Adrenal gland (tissue), 12 donors: Measurements from ENCODE around the gene ASNSD1. TPM values are rescaled to one million over a fixed set of nuclear protein-coding genes. Genes with fewer than 3 reads are reported as not detected.
"Not testable (repeated sequence)": the region's sequence is repeated elsewhere in the genome, so short reads cannot be mapped to it uniquely, and the experiment has no call there.

ENCODE experiments used
- DNase-seq, 7 donors: peaks; one replicate each; pipeline ENCODE4 v3.0.0-alpha.2; 2019 to 2020
- H3K27ac ChIP-seq, 5 donors: fragments of 200-600 bp; sonication (generic) in 4 of 5; 1 replicate in 3 of 5; 2 replicates in 2 of 5; pipeline versions ENCODE4 v1.5.1 to v1.8.0; 2016 to 2020; ENCODE audit warnings: mild to moderate bottlenecking in 1 of 5
- H3K27me3 ChIP-seq: fragments of 200-600 bp; 2 replicates; pipeline ENCODE4 v1.8.0; 2021
- H3K36me3 ChIP-seq, 2 donors: fragments of 200-600 bp; replicated peaks in 1 of 2; 1 replicate in 1 of 2; 2 replicates in 1 of 2; pipeline versions ENCODE4 v1.5.1 to v1.8.0; 2018 to 2022
- H3K4me1 ChIP-seq, 2 donors: fragments of 200-600 bp; replicated peaks in 1 of 2; 1 replicate in 1 of 2; 2 replicates in 1 of 2; pipeline versions ENCODE4 v1.5.1 to v1.8.0; 2018 to 2021
- H3K4me3 ChIP-seq, 4 donors: fragments of 200-600 bp; sonication (generic) in 3 of 4; one replicate each; pipeline ENCODE4 v1.5.1; 2016 to 2018
- H3K9me3 ChIP-seq, 3 donors: fragments of 200-600 bp; sonication (generic) in 1 of 3; replicated peaks in 1 of 3; 1 replicate in 2 of 3; 2 replicates in 1 of 3; pipeline versions ENCODE4 v1.5.1 to v1.8.0; 2016 to 2021
- POLR2A ChIP-seq, 2 donors: fragments of 450-650 bp; IDR thresholded peaks; one replicate each; pipeline ENCODE4 v1.6.1; 2017; ENCODE audit warnings: antibody characterized with exemption in 2 of 2, mild to moderate bottlenecking in 2 of 2, moderate library complexity in 1 of 2
- WGBS, 4 donors: extraction: QIAGEN DNeasy Blood & Tissue Kit in 2 of 4; methylation state at CpG; one replicate each; pipeline versions ENCODE4 v1.1.5 to v1.1.7; 2013 to 2017; 5-methylcytosine and 5-hydroxymethylcytosine counted together
- intact Hi-C, 2 donors: fragments of 100-400 bp; cut with DNase I; formaldehyde crosslinking; loops; one replicate each; pipeline versions ENCODE4 v1.14.1 to v1.15.0; 2022 to 2023
- polyA plus RNA-seq, 3 donors: library from polyadenylated mRNA; stranded (reverse); fragments of 200-250 nt in 2 of 3; fragments of 350-450 nt in 1 of 3; fragmentation: Illumina TruSeq in 1 of 3; extraction: RNeasy Lipid Tissue Mini Kit (QIAGEN cat#74804) in 1 of 3; gene quantifications; one replicate each; pipeline ENCODE4 v1.2.3, GENCODE V29; 2013 to 2014
- total RNA-seq, 9 donors: library from RNA; depleted of rRNA in 4 of 9; stranded (reverse); fragments of >200 nt in 4 of 9; fragments of 120-200 nt in 1 of 9; fragmentation: NEBNext Ultra II Directional in 1 of 9; extraction: Animal tissue kit (Norgen Biotek cat#: 25700) in 1 of 9; gene quantifications; one replicate each; pipeline versions ENCODE4 v1.1.0 to v1.2.4, GENCODE V29; 2013 to 2023
- TF ChIP-seq, protein P1 (sequence below), 6 experiments: fragments of 450-650 bp in 4 of 6; fragments of 200-600 bp in 2 of 6; sonication (generic) in 1 of 6; IDR thresholded peaks; 1 replicate in 5 of 6; 2 replicates in 1 of 6; pipeline versions ENCODE4 v1.5.1 to v1.8.0; 2016 to 2021; ENCODE audit warnings: antibody characterized with exemption in 6 of 6, mild to moderate bottlenecking in 2 of 6, moderate library complexity in 1 of 6
- donor health status: healthy with polysubstance abuse.
- donor health status: Bipolar disorder and iron deficiency.
- donor health status: DM: yes; HTN: yes; CAD: no.
- donor health status: DM: no; HTN: no; CAD: no.
- donor health status: DM: no; HTN: no; CAD: no.
- donor health status: DM: yes; HTN: yes; CAD: no.

ASNSD1 gene
- total and polyA plus RNA-seq, 12 donors, result 27.5 to 101 (median 42.6) TPM

GRCh38 chr2:189685540-189686229 lies 24.4 kb downstream of the ASNSD1 start:
- intact Hi-C loops, result no loop called here
- no peaks in the 10 kb centered on the region for H3K27me3 ChIP-seq
- no peak overlapping the region for H3K27ac ChIP-seq
- peak in 3 of 7 donors; percentile 26 to 45 (median 44) for DNase-seq
- no peaks in the 10 kb centered on the region for H3K9me3 ChIP-seq
- H3K4me1 ChIP-seq, result peaks cover 0 to 12% of the 10 kb centered on the region in 2 donors
- no peaks in the 10 kb centered on the region for H3K36me3 ChIP-seq
- no peak overlapping the region for H3K4me3 ChIP-seq
- 72 to 87% (median 75%) methylated on average over 2 of the region's 2 CpGs for WGBS, 4 donors
- TF ChIP-seq, protein P1, sequence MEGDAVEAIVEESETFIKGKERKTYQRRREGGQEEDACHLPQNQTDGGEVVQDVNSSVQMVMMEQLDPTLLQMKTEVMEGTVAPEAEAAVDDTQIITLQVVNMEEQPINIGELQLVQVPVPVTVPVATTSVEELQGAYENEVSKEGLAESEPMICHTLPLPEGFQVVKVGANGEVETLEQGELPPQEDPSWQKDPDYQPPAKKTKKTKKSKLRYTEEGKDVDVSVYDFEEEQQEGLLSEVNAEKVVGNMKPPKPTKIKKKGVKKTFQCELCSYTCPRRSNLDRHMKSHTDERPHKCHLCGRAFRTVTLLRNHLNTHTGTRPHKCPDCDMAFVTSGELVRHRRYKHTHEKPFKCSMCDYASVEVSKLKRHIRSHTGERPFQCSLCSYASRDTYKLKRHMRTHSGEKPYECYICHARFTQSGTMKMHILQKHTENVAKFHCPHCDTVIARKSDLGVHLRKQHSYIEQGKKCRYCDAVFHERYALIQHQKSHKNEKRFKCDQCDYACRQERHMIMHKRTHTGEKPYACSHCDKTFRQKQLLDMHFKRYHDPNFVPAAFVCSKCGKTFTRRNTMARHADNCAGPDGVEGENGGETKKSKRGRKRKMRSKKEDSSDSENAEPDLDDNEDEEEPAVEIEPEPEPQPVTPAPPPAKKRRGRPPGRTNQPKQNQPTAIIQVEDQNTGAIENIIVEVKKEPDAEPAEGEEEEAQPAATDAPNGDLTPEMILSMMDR (IDR thresholded peaks at IDR 0.05), result no peak
- TF ChIP-seq POLR2A (IDR thresholded peaks at IDR 0.05), result no peak

- H3K27ac ChIP-seq, H3K4me3 ChIP-seq, H3K9me3 ChIP-seq, H3K36me3 ChIP-seq, H3K27me3 ChIP-seq, DNase-seq, intact Hi-C loops: not testable (repeated sequence)
- peaks cover 0 to 12% of the 10 kb centered on the region in 2 donors for H3K4me1 ChIP-seq
- WGBS, 4 donors, result 82 to 97% (median 89%) methylated on average over 1 of the region's 1 CpG
Measured at GRCh38 chr2:189687796-189688195, 26.5 kb downstream of the ASNSD1 start.

DNA sequence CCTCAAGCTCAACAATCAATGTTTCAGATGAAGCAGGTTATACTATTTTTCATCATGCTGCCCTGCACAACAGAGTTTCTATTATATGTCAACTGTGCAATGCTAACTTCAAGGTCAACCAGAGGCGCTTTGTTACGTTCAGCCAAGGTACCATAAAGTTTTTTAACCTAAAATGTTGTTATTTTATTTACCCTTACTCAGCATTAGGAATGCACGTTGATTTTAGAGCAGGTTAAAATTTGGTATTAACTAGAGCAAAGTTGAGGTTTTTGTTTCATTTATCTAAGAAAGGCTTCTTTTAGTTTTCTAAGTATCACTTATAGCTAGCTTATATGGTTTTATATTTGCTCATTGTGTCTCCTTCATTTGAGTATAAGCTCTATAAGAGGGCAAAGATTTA lies 35.0 kb downstream of the ASNSD1 start:
- Histone ChIP-seq H3K4me1 (peaks cover 0 to 5% of the 10 kb centered on the region in 2 donors), H3K36me3 (no peaks in the 10 kb centered on the region), H3K4me3 (no peak overlapping the region), H3K9me3 (no peaks in the 10 kb centered on the region), H3K27ac (no peak overlapping the region), H3K27me3 (no peaks in the 10 kb centered on the region)
- 79 to 86% (median 83%) methylated on average over 3 of the region's 3 CpGs for WGBS, 4 donors
- DNase-seq, result no peak
- intact Hi-C loops, result no loop called here
- no peak for TF ChIP-seq POLR2A (IDR thresholded peaks at IDR 0.05)
- TF ChIP-seq, protein P1 (IDR thresholded peaks at IDR 0.05), result no peak

GRCh38 chr2:189698020-189698887 lies 37.0 kb downstream of the ASNSD1 start:
- intact Hi-C loops, result no loop called here
- H3K27me3 ChIP-seq, result no peaks in the 10 kb centered on the region
- H3K9me3 ChIP-seq, result no peaks in the 10 kb centered on the region
- peak; percentile 41 to 77 (median 49) for DNase-seq
- peak overlapping the region in 1 of 5 donors; percentile 23 for H3K27ac ChIP-seq
- TF ChIP-seq POLR2A (IDR thresholded peaks at IDR 0.05), result no peak
- TF ChIP-seq, protein P1 (IDR thresholded peaks at IDR 0.05), result peak; percentile 42 to 77 (median 58)
- no peaks in the 10 kb centered on the region for H3K36me3 ChIP-seq
- 25 to 31% (median 30%) methylated on average over 6 of the region's 6 CpGs for WGBS, 4 donors
- H3K4me3 ChIP-seq, result peak overlapping the region in 1 of 4 donors; percentile 26
- peaks cover 0 to 5% of the 10 kb centered on the region in 2 donors for H3K4me1 ChIP-seq
